RPMI7951 (cell line): ENCODE data around the gene SLC22A23. TPM values are rescaled to one million over a fixed set of nuclear protein-coding genes. Genes with fewer than 3 reads are reported as not detected.

ENCODE experiments used
- DNase-seq: peaks from one replicate; pipeline ENCODE4 v3.0.0-alpha.2; 2012; ENCODE audit warnings: low read depth
- total RNA-seq: library from RNA; depleted of rRNA; stranded (reverse); fragments of >200 nt; shearing (Covaris generic); gene quantifications from 2 replicates; pipeline ENCODE4 v1.2.3, GENCODE V29; 2014

SLC22A23 gene
- total RNA-seq, 1 experiment from 2014 or later = 0.72 TPM

DNA sequence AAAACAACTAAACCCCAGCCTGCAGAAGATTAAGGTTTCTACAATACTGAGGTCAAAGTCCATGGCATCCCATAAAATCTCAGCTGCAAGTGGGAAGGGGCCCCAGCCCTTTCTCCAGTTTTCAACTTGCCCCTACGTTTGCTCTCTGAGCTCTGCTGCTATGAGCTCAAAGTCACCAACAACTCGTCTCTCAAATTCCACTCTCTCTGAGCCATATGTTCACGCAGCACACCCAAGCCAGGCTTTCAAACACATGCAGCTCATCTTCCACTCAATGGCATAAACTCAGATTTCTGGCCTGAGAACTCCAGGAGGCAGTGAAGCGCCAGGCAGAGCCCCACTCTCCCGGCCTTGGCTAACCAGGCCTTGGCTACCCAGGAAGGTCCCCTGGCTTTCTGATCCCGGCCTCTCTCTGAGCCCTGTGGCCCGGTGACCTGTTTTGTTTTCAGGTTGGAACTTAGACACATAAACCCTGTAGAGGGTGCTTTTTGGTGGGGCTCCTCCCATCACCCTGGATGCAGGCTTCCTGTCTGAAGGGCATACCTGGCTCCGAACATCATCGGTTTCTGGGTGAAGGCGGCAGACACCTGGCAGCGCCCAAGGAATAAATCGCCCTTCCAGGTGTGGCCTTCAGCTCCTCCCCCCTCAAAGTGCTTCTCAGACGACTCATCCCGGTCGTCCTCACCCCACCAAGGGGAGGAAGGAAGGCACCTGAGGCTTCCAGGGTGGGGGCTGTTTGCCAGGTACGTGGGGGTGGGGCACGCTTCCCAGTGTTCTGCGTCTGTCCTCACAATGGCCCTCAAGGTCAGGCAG is 12.4 kb downstream of the SLC22A23 start:
- DNase-seq = no peak

DNA sequence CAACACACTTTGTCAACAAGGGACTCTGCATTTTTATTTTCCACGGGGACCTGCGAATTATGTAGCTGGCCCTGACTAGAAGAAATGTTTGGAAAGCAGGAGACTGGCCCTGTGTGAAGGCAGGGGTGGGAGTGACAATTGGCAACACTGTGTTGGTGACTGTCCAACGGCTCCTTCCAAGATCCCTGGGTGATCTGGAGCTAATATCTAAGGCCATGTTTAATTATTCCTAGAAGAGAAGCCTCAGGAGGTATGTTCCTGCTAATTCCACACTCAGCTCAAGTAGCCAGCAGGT is 13.7 kb downstream of the SLC22A23 start:
- no peak for DNase-seq

DNA sequence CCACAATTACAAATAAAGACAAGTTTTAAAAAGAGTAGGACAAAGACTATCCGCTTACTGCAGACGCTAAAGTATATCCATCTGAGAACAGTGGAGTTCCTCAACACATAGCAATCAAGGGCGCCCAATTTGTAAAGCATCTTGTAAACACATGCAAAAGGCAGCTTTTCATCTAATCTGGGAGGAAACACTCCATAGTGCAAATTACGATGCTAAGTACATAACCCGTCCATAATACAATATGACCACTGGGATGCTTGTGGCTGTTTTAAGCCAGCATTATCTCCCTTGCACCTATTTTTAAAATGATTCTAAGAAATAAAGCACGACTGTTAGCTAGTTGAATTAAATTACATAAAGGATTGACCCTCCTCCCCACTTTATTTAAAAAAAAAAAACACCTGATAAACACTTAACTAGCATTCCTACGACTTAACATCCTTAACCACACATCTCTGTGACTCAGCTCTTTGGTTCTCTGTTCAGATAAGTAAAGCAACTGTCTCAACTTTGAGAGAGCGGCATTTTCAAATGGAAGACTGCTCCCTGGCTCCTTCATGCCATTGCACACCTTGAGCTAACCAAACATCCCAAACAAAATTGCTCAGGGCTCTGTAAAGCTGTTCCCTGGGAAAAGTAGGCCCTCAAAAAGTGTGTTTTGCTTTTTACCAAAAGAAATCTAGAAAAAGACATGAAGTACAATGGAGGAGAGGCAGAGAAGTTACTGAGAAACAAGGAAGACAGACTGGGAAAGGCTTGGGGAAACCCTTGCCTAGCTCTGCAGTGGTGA is 14.2 kb downstream of the SLC22A23 start:
- DNase-seq = peak; percentile 77

DNA sequence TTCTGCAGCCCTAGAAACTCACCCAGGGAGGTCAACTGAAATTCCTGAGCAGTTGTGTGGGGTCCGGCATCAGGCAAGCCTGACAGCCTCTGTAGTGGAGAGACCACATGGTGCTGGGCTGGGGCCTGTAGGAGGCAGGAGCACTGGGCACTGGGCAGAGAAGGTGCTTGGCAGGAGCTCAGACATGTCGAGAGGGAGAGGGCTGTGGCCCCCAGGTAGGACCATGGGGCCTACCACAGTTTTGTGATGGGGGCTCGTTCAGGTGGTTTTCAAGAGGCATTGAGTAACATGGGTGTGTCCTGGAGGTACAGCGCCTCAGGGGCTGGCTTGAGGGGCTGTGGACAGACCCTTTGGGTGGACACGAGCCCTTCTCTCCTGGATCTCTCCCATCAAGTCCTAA is 15.9 kb downstream of the SLC22A23 start:
- DNase-seq = no peak

DNA sequence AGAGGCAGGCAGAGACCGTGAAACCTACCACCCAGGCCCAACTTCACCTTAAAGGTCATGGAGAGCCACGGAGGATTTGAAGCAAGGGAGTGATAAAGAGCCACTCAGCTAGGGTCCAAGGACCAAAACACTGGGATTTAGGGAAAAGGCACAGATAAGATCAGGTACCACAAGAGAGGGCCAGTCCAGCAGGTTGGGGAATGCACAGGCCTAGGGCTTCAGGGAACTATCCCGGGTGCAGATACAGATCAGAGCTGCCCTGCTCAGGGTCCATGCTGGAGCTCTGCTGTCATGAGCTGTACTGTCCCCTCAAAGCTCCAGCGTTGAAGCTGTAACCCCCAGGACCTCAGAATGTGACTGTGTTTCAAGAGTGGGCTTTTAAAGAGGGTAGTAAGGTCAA is 16.9 kb downstream of the SLC22A23 start:
- no peak for DNase-seq

DNA sequence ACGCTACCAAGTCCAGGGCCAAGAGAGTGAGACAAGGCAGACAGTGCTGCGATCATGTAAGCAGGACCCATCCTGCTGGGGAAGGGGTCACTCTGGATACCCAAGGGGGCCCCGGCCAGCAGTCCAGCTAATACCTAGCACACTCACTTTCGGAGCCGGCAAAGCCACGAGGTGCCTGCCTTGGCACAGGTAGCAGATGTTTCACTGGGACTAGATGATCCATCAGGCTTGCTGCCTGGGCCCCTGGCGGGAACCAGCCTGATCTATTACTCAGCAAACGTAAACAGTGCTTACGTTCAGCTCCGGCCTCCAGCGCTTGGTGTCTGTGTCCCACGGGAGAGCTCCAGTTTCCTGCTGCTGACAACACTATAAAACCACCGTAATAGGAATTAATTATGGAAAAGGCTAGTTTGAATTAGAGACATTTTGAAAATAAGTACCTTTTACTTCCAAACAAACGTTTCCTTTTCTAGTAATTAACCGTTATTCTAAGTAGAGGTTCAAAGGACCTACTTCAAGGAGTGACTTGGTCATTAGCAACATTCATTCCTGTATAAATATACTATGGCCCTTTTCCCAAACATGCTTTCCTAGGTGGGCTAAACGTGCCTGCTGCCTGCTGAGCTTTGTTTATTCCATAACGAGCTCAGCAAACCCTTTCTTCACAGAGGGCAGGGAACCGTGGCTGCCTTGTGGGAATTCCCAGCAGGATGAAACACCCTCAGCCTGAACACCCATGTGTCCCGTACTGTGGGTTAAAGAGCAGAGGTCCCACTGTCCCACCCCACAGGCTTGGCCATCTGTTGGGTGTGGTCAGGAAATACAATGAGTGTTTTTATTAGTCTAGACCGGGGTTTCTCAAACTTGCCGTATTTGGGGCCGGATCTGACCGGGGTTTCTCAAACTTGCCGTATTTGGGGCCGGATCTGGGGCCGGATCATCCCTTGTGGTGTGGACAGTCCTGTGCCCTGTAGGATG is 18.4 kb downstream of the SLC22A23 start:
- DNase-seq = peak; percentile 48

DNA sequence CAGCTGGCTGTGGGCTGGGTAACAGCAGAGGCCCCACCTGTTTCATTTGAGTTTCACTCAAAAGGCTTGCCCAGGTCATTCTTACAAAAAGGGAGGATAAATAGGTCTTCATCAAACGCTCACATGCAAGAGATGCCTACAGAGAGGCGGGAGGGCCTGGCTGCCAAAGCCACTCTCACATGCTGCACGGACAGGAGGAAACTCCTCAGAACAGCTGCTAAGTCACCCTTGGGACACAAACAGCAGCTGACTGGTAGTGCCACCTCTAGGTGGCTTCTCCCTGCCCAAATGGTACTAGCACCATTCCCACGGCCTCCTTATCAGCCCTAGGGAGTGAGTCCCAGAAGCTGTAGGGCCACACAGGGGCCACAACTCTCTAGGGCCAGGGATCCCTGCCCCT is 23.8 kb downstream of the SLC22A23 start:
- DNase-seq = no peak

DNA sequence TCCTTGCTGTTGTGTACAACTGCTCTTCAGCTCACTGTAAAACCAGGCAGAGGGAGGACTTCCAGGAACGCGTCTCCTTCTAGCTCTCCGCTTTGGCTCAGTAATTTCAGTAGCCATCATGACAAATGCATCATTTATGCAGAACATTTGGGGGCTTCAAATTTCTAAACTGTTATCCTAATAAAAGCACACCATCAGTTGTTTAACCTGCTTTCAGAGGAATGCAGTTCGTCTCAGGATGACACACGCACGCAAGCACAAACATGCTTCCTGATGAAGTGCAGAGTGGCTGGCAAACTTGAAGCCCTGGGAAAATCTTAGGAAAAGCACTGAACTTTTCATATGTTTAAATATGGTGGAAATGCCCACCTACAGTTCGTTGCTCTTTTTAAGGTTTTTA is 24.4 kb downstream of the SLC22A23 start:
- no peak for DNase-seq

DNA sequence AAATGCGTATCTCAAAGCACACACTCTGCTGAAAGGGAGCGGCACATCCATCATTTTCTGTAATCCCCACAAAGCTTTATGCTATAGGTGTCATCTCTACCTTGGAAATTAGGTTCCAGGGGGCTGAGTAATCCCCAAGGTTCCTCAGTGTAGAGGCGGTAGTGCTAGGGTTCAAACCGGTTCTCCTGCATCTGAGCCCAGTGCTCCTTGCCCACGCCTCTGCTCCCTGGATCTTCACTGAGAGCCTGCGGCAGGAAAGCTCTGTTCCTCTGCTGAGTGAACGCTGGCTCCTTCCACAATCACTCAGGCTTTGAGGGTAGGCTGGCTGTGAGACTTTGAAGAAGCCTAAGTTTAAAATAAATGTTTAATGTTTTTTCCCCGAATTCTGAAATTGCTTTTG is 24.9 kb downstream of the SLC22A23 start:
- DNase-seq = no peak

DNA sequence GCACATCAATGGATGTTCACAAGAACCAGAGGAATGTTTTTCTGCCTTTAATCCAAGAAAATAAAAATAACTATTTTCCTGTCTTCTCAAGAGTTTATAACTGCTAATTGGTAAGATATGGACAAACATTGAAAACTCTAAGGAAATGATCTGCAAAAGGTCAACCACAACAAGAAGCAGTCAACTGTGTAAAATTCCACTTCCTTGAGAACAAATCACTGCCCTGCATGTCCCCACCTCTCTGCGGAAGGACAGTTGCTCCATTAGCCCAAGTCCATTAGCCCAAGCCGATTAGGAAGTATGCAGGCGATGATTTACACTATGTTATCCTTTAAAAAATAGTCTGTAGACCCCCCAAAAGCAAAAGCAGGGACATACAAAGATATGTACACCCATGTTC is 27.6 kb downstream of the SLC22A23 start:
- no peak for DNase-seq

DNA sequence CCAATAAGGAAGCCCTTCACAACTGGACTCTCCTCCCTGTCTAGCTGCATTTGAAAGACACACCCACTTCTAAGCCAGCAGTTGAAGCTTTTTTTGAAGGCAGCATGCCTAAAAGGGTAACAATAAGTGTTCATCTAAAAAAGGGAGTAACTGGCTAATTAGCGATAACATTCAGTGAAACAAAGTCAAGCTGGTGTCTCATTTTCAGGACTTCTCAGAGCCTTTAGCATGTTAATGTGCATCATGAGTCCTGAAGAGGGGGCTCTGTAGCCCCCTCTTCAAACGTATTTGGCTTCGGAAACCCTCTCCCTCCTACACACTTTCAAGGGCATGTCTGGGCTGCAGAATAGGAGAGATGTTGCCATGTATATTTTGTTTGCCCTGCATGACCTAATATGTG is 28.1 kb downstream of the SLC22A23 start:
- DNase-seq = no peak

DNA sequence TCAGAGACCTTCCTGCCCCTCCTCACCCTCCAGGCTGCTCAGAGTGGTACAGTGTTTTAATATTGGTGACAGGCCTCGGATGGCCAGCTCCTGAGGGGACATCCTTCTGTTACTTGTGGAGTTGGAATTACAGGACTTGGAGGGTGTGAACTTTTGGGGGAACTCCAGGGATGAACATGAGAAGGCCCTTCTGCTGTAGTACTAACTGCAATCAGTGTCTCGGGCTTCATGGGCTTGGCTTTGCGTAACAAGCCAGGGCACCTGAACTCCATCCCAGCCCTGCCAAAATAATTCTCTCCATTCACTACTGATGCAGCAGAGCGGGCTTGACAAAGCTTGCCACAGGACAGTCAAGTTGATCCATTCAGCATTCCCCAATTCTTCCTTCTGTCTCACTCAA is 28.6 kb downstream of the SLC22A23 start:
- DNase-seq = no peak

DNA sequence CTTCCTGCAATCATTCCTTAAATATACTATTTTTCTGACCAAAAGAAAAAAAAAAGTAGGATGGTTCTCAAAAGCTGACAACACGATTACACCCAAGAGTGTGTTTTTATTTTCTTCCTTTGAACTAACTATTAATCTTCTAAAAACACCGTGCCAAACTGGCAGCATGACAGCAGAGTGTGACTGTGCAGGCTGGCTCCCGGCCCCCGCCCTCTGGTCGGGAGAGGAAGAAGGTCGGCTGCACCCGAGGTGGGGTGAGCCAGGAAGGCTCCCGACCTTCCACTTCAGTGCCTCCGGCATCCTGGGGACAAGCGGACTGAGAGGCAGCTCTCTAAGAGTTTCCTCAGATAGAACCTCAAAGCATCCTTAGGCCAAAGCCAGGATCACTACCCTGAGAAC is 29.2 kb downstream of the SLC22A23 start:
- DNase-seq = no peak

DNA sequence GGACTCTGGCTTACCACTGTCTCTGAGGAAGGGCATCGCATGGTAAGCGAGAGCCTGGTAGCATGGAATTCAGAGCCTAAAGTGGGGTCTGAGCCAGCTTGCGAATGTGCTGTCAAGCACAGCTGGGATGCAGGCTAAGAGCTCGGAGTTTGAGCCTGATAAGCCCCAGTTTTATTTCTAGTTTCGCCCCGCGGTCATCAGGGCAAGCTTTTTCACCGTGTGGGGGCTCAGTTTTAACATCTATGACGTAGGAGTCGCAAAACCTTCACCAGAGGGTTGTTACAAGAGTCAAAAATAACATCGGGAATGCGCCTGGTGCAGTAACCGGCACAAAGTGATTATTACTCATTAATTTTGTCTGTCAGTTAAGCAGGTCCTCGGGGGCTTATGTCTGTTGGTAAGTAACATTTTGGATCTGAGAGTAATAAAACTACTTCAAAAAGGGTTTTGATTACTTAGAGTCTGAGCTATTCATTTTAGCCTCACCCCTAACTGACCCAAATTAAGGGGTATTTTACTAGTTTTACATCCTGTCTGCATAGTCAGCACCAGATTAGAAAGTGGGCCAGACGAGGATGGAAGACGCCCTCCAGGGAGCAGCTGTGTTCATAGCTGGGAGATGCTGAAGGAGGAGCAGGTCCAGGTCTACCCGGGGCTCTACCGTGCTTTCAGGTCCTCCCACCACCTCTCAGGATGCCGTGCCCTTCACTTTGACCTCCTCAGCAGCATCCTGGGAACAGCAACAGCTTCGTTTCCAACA is 29.7 kb downstream of the SLC22A23 start:
- DNase-seq = no peak

DNA sequence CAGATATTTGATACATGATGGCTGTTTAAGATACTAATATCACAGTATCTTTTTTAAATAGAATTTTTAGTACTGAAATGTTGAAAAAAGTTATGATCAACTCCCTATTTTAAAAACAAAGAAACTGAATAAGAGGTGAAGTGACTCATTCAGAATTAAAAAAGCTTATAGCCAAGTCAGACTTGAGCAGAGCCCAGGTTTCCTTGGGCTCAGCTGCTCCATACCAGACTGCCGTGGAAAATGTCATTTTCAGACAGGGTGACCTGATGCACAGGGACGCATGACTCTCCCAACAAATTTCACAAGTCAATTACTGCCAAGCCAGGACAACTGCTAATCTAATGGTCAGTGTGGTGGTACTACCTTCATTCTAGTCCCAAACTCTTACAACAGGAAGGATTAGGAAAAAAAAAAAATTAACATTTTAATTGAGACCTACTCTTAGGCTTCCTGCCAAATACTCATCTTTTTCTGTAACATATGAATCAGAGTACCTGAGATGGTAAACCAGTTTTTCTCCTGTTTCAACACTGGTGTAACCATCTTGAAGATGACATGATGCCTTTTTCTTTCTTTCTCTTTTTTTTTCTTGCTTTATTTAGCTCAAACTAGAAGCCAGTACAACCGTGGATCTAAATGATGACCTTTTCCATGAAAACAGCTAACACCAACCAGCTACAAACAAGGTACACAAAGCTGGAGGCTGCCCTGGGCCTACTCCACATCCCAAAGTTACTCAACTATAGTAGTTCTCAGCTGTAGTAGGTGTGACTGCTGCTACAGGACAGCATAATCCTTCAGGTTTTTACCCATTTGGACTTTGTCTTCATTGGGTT is 30.5 kb downstream of the SLC22A23 start:
- no peak for DNase-seq

DNA sequence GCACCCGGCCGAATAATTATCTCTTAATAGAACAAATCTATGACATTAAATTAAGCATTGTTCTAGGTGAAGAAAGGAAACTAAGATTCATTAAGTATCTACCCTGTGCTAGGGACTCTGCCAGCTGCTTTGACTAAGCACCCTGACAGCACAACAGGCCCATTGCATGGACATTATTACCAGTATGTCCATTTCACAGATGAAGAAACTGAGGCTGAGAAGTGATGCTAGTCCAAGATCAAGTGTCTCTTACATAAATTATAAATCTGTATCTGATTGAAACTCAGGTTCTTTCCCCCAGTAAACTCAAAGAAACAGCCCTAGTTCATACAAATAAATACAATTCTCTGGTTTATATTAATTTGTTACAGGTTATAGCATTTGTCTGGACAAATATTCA is 31.3 kb downstream of the SLC22A23 start:
- no peak for DNase-seq

DNA sequence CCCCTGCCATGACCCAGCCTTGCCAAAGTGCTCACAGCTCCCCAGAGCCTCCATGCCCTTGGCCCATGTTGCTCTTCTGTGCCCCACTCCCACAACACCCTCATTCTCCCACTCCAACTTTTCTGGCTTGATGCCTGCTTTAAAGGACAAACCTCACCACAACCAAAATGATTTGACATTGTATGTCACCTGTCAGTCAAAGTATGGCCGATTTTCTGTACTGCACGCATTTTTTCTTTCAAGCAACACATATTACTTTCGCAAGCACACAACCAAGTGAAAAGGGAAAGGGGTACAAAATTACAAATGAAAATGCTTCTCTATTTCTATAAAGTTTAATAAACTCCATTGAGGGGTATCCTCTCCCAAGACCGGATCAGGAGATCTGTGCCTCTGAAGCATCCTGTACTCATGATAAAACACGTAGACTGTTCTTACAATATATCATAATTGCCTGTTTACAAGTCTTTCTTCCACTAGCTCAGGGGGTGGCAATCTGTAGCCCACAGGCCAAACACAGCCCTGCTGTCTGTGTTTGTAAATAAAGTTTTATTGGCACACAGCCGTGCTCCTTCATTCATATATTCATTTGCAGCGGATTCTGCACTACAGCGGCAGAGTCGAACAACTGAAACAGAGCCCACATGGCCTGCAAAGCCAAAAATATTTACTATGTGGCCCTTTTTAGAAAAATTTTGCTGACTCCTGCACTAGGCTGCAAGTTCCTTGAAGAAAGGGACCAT is 32.5 kb downstream of the SLC22A23 start:
- DNase-seq = no peak

DNA sequence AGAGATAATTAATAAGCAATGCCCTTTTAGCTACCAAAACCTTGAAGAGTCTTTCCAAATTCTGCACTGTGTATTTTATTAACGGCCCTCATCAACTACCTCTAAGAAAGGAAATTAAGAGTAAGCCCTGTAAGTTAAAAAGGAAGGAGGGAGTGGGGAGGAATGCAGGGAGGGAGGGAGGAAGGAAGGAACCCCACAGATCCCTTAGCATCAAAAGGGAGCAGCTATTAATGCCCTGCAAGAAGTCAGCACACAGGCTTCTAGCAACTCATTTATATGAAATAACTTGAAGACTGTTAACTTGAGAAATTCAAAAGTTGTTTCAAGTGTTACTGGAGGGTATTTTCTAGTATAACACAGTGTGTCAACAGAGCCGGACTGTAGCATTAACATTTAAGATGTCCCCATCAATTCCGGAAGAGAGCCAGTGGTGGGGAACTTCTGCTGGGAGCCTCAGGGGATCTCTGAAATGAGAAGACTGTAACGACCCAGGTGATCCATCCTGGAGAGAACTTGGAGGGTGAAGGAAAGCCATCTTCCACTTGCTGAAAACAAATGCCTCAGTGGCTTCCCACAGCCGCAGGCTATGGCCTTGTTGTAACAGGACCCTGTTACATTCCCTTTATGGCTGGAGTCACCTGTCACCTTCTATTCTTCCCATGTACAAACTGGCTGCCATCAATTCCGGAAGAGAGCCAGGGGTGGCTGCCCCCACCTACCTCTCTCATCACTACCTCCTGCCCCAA is 33.2 kb downstream of the SLC22A23 start:
- no peak for DNase-seq

DNA sequence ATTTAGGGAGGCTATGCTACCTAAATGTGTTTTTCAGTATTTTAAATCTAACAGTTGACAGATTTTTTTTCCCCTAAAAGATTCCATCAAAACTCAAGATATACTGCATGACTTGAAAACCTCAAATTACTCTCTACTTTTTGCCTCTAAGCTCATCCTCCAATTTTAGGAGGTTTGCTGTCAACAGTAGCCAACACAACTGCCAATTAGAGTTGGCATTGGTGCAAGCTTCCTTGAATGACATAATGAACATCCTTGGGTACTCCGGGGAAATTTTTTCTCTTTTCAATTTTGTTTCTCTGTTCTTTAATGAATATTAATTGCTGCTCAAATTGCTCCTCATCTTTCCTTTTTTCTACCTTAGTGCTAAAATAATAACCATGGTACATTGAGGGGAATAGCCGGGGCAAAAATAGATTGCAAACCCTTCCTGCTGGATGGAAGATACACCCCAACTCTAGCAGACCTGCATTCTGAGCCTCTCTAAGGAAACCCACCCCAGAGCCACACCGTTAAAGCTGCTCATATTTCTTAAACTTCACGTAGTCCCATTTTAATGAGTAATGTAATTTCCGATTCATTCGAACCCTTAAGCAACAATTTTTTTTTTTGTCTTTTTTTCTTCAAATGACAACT is 34.3 kb downstream of the SLC22A23 start:
- DNase-seq = peak; percentile 25
